ENCODE results near the gene LRP6.
"Not testable (repeated sequence)": the region's sequence is repeated elsewhere in the genome, so short reads cannot be mapped to it uniquely, and the experiment has no call there.

Gene LRP6

DNA sequence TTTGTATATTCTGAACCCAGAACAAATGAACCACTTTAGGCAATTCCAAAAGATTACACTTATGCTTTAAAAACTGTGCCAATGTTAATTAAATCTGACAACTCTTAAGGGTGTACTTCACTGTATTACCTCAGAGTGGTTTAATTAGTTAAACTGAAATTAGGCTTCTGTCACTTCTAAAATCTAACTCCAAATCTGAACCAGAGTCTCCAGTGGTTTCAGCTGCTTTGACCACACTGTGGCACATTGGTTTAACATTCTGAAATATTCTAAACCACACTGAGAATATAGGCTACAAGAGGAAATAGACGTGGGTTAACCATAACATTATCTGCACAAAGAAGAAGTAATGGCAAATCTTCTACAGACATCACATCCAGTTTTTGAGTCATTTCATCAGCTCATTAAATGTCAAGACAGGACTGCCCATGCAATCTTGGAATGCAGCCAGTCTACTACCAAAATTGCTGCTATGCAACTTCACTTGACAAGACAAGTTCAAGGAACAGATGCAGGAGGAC, 94.8 kb downstream of the LRP6 start:
- DNase-seq, result no peak

DNA sequence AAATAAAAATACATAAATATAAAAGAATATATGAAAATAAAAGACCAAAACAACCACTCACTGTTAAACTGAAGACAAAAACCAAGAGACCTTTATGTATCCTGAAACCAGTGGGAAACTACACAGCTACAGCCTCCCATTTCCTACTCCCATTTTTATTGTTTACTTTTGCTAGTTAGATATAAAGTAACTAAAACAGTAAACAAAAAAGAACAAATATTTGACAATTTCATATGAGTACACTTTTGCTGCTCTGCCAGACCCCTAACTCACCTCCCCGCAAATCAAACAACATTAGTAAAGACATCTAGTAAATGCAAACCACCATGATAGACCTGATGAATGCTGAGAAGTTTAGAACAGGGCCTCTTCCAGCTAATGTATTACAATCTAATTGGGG, 99.0 kb downstream of the LRP6 start:
- no peak for DNase-seq

DNA sequence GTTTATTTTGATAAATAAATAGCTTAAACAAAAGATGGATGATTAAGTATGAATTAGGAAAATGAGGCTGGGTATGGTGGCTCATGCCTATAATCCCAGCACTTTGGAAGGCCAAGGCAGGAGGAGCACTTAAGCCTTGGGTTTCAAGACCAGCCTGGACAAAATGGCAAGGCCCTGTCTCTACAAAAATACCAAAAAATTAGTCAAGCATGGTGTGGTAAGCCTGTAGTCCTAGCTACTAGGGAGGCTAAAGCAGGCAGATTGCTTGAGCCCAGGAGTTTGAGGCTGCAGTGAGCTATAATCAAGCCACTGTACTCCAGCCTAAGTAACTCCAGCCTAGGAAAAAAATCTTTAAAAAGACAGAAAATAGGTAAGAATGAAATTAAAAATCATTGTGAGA, 100.1 kb downstream of the LRP6 start:
- no peak for DNase-seq

DNA sequence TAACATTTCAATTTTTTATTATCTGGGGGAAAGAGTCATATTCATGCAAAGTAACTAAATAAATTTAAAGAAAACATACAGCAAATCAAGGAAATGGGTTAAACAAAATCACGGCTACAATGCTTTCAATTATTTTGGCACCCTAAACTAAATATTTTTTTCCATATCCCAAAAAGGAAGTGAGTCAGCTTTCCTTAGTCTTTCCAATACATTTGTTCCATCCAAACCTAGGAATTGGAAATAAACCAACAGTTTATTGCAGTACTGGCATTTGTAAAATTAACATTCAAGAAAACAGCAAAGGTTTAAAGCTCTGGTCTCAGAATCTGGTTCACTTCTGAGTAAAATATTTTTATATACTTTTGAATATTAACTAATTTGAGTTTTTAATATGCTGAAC, 106.9 kb downstream of the LRP6 start:
- DNase-seq, result no peak

DNA sequence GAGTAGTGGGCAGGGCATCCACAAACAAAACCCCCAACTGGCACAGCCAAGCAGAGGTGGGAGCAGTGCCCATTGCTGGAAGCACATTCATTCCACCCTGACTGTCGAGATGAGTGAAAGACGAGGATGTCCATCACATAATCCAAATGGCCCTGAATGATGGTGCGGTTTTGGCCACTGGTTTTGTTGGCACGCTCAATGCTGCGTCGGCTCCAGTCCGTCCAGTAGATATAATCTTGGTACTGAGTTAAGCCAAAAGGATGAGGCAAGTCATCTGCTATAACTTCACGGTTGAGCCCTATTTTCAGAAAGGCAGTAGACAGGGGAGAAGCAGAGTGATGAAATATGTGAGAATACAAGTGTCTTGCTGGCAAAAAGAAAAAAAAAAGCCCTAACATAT, 108.0 kb downstream of the LRP6 start:
- DNase-seq, result no peak

DNA sequence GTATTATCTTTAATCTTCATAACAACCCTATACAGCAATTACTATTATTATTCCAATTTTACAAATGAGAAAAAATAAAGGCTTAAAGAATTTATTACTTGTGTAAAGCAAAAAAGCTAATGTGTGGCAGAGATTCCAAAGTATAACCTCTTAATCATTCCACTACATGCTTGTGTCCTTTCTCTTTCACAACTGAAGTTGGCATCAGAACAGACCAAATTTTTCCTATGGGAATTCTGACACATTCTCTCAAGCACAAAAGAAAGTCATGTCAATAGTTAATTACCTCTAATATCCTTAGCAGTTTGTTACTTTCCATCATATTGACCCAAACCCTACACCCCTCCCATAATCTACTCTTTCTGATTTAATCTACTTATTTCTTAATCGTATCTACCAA, 109.4 kb downstream of the LRP6 start:
- DNase-seq, result no peak

DNA sequence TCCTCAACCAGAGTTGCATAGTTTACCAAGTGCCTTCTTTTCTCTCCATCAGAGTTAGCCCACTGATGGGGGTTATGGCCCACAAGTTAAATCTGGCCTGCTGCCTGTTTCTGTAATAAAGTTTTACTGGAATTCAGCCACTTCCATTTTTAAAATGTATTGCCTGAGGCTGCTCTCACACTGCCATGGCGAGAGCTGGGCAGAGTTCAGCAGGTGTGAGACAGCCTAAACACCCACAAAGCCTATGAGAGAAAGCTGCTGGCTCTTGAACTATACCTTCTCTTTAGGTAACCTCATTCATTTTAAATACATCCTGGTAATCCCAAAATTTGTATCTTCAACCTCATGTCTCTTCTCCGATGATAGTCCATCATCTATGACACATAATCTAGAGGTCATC, 110.0 kb downstream of the LRP6 start:
- no peak for DNase-seq

DNA sequence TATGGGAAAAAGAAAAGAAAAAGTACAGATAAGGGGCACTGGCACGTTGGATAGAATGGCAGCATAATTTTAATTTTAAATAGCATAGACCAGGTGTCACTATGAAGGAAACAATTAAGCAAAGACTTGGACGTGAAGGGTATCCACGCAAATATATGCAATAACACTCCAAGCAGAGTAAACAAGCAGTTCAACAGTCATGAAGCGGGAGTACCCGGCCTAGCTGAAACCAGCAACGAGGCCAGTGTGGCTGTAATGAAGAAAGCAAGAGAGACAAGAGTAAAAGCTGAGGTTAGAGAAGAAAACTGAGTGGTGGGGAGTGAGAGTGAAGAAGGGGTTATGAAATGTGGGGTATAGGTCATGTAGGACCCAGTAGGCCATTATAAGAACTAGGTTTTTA, 110.7 kb downstream of the LRP6 start:
- no peak for DNase-seq

DNA sequence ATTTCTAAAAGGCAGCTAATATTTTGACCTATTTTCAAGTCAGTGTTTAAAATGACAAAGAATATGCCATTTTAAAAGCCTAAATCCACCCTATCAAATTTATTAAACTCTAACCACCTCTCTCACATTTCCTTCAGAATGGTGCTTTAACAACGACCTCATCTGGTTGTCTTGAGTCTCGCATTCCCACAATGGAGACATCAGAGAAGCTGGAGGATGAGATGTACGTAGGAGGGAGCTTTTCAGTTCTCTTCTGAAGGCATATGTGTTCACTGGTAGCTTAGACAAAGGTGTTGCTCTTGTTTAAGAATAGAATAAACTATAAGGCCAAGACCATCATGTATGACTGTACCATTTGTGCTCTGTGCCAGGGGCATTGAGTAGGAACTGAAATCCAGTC, 113.2 kb downstream of the LRP6 start:
- DNase-seq, result no peak

DNA sequence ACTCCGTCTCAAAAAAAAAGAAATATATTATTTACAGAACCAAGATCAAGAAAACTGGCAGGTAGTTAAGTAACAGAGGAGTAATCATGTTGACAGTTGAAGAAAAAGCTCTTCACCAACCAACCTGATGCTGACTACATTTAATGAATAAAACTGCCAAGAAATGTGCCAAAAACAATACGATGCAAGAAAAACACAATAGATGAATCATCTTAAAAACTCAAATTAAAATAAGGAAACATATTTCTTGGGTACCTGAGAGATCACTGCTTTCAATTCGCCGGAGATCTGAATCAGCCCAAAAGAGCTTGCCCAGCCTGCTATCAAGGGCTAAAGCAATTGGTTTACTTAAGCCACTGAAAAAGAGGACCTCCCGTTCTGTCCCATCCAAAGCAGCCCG, 119.7 kb downstream of the LRP6 start:
- no peak for DNase-seq

DNA sequence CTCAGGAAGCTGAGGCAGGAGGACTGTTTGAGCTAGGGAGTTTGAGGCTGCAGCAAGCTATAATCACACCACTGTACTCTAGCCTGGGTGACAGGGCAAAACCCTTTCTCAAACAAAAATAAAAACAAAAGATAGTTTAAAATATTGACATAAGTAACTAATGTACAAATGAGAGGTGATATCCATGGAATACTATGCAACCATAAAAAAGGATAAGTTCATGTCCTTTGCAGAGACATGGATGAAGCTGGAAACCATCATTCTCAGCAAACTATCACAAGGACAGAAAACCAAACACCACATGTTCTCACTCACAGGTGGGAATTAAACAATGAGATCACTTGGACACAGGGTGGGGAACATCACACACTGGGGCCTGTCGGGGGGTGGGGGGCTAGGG, 122.3 kb downstream of the LRP6 start:
- DNase-seq, result not testable (repeated sequence)

DNA sequence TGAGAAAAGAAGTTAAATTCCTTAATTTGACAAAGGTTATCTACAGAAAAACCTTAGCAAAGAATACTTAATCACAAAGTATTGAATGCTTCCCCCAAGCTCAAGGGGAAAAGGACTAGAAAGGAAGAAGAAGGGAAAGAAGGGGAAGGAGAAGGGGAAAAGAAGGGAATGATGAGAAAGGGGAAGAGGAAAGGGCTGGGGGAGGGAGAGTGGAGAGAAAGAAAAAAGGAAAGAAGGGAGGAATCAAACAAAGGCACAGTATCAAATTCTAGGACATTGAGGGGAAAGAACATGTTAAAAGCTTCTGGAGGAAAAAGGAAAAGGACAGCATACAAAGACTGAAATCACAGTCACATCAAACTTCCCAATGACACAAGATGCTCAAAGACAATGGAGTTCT, 125.8 kb downstream of the LRP6 start:
- DNase-seq, result no peak

DNA sequence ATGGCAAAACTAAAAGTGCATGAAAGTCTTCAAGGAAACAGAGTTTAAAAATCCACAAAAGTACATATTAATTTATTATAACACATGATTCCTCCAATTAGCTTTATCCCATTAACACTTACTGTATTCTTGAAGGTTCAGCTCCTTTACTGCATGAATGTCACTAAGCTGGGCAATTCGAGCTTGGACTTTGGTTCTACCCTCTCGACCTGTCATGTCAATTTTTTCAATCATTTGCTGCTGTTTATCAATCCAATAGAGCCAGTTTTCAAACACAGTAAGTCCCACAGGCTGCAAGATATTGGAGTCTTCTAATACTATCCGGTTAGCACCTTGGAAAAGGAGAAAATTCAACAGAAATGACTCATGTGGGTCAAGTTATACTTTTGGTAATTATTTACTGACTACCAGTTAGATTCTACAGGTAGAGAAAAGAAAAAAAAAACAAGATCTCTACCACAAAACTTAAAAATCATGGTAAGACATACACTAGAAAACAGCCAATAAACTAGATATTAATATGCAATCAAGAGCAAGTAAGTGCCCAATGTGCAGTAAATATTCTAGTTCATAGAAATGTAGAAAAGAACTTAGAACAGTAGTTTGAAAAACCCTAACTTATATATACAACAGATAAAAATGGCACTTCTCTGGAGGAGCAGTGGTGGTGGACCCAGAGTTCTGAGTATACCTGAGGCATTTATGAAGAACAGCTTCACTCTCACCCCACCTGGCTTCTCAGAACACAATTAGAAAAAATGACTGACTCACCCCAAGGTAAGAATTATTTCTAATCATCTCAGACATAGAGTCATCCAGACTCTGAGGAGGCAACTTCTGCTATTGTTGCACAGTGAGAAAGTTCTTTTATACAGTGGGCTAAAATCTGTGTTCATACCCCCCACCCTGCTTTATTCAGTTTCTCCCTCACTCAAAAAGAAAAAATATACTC, 128.4 kb downstream of the LRP6 start:
- DNase-seq, result no peak

DNA sequence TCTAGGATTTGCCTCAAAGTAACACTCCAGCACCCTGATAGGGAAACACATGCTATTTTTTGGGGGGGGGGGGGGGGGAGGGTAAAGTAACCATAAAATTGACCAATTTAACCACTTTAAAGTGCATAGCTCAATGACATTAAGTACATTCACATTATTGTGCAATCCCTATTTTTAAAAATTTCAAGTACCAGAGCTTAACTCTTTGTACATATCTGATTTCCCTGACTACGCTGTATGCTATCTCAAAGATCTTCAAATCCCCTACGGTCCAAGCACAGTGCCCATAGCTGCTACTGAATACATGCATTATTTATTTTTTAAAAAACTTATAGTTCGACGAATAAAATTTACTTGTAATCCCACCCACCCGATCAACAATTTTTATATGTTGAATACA, 133.1 kb downstream of the LRP6 start:
- DNase-seq, result no peak

DNA sequence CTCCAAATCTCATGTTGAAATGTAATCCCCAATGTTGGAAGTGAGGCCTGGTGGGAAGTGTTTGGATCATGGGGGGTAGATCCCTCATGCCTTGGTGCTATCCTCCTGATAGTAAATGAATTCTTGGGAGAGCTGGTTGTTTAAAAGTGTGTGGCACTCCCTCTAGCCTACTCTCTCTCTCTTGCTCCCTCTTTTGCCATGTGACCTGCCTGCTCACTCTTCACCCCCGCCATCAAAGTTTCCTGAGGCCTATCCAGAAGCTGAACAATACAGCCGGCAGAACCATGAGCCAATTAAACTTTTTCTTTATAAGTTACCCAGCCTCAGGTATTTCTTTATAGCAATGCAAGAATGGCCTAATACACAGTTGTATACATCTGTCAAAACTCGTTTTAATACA, 133.6 kb downstream of the LRP6 start:
- DNase-seq, result no peak

DNA sequence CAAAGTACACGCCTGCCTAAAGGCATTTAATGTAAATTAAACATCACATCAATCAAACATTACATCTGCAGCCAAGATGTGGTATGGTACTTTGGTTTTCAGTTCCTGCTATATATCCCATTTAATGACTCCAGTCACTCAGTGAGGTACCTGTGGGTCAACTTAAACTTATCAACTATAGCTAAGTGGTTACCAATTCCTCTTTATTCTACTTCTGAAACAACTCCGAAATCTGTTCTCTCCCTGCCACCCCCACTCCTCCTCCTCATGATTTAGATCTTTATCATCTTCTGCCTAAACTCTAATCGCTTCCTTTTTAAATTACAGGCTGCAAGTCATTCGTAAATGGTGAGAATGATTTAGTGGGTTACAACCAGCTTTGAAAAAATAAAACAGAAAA, 138.2 kb downstream of the LRP6 start:
- no peak for DNase-seq

DNA sequence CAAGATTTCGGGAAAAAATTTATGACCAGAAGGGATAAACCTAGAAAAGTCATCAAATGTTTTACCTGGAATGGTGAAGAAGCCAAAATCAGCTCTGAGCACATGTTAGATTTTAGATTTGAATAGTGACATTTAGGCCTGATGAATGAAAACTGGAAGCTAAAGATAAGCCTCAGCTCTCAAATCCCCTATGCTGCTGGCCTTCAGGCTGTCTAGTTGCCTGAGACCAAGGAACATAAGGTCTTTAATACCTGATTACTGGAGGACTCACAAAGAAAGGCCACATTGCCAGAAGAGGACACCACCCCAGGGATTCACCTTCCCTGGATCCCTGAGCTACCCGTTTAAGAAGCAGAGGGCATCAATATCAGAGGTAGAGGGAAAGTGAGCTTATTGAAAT, 139.5 kb downstream of the LRP6 start:
- no peak for DNase-seq

DNA sequence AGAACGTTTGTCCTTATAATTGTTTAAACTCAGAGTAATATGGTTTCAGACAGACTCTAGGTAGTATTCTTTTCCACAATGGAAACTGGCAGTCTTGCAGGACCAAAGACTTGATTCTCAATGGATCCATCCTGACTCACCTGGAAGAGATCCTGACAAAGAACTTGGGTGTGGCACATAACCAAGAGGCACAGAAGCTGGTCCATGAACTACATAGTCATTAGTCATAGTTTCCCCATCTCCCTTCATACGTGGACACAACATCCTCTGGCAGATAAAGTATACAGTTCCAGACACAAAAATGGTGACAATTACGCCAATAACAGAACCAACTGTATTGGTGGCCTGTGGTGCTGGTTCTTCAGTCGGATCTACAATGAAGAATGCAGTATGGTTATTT, 140.3 kb downstream of the LRP6 start:
- no peak for DNase-seq

DNA sequence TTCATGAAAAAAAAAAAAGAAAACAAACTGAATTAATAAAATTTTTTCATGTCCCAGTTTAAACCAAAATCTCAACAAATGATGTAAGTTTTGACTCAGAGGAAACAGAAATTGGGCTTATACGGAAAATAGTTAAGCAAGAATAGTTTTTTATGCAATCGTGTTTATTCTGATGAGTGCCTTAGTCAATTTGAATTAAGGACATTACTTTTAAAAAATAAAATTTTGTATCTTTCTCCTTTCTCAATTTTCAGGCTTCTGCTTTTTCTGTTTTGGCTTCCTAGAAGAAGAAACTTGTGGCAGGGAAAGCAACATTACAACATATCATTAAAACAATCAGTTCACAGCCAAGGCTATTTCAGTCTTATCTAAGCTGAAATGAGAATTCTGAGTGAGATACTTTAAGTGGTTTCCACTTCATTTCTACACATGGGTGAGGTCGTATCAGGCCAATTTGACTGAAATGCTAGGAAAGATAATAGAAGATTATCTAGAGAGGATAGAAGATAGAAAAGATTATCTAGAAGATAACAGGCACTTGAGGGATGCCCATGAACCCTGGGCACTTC, 143.7 kb downstream of the LRP6 start:
- DNase-seq, result no peak

DNA sequence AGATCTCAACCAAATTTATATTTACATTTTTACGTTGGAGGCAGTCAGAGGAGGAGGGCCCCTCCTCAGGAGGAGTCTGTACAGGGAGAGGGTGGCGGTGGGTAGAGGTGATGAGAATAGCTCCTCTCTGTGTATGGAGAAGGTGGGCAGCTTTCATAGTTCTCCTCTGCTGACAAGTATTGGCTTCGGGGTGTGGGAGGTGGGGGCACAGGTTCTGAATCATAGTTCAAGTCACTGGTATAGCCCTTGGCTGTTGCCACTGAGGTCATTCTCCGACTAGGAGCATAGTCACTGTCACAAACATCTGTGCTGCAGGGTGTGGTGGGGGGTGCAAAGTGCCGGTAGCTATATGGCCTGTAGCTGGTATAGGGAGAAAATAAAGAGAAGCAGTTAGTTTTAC, 145.8 kb downstream of the LRP6 start:
- no peak for DNase-seq

DNA sequence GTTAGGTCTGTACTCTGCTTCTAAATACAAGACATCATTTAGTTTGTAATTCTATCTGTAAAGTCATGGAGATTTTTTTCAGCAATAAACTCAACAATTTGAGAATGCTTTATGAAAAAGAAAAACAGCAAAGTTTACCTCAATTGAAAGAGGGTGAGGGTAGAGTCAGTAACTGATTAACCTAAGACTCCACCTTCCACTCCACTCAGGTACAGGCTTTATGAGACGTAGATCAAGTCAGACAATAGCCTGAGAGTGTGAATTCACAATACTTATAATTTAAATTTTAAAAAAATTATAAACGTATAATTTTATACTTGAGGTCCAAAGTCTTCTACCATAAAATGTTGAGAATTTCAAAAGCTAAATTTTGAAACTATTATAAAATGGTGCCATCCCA, 150.2 kb downstream of the LRP6 start:
- DNase-seq, result no peak

DNA sequence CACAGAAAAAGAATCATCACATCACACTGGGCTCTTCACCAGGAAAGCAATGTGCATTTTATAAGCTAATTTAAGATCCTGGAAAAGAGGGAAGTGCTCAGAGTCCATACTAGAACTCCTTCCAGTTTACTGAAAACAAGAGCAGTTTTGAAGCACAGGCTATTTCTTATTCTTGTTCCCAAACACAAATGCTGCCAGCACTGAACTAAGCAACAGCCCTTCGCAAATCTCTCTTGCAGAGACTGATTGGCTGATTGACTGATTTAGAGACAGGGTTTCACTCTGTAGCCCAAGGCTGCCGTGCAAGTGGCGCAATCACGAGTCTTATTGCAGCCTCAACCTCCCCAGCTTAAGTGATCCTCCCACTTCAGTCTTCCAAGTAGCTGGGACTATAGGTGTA, 151.3 kb downstream of the LRP6 start:
- DNase-seq, result no peak

DNA sequence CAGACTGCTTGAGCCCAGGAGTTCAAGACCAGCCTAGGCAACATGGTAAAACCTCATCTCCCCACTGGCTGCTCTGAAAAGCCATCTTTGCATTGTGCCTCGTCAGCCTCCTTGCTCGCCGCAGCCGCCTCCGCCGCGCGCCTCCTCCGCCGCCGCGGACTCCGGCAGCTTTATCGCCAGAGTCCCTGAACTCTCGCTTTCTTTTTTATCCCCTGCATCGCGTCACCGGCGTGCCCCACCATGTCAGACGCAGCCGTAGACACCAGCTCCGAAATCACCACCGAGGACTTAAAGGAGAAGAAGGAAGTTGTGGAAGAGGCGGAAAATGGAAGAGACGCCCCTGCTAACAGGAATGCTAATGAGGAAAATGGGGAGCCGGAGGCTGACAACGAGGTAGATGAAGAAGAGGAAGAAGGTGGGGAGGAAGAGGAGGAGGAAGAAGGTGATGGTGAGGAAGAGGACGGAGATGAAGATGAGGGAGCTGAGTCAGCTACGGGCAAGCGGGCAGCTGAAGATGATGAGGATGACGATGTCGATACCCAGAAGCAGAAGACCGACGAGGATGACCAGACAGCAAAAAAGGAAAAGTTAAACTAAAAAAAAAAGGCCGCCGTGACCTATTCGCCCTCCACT, 155.8 kb downstream of the LRP6 start:
- DNase-seq, result not testable (repeated sequence)

DNA sequence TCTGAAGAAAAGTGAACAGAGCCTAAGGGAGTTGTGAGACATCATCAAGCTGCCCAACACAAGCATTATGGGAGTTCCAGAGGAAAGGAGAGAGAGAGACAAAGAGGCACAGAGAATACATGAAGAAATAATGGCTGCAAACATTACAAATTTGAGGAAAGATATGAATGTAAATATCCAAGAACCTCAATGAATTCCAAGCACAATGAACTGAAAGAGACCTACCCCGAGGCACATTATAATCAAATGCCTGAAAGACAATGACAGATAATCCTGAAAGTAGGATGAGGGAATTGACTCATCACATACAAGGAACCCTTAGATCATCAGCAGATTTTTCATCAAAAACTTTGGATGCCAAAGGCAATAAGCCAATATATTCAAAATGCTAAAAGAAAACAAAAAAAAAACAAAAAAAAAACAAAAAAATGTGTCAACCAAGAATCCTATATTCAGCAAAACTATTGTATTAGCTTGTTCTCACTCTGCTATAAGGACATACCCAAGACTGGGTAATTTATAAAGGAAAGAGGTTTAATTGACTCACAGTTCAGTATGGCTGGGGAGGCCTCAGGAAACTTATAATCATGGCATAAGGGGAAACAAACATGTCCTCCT, 158.3 kb downstream of the LRP6 start:
- no peak for DNase-seq
